GM12874 (cell line): ENCODE measurements around the gene AQP12B.

ENCODE experiments used
- TF ChIP-seq, protein P1 (sequence below): IDR thresholded peaks from 2 replicates; pipeline ENCODE4 v1.5.1; 2011; ENCODE audit warnings: low read depth, mild to moderate bottlenecking, control low read depth, low read length, moderate library complexity; ENCODE audit not compliant: insufficient read depth

The AQP12B gene

GRCh38 chr2:240688553-240688919, 5.9 kb upstream of the AQP12B start:
- TF ChIP-seq, protein P1, sequence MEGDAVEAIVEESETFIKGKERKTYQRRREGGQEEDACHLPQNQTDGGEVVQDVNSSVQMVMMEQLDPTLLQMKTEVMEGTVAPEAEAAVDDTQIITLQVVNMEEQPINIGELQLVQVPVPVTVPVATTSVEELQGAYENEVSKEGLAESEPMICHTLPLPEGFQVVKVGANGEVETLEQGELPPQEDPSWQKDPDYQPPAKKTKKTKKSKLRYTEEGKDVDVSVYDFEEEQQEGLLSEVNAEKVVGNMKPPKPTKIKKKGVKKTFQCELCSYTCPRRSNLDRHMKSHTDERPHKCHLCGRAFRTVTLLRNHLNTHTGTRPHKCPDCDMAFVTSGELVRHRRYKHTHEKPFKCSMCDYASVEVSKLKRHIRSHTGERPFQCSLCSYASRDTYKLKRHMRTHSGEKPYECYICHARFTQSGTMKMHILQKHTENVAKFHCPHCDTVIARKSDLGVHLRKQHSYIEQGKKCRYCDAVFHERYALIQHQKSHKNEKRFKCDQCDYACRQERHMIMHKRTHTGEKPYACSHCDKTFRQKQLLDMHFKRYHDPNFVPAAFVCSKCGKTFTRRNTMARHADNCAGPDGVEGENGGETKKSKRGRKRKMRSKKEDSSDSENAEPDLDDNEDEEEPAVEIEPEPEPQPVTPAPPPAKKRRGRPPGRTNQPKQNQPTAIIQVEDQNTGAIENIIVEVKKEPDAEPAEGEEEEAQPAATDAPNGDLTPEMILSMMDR, result no peak

GRCh38 chr2:240687741-240688552, 5.3 kb upstream of the AQP12B start:
- TF ChIP-seq, protein P1, result no peak

DNA sequence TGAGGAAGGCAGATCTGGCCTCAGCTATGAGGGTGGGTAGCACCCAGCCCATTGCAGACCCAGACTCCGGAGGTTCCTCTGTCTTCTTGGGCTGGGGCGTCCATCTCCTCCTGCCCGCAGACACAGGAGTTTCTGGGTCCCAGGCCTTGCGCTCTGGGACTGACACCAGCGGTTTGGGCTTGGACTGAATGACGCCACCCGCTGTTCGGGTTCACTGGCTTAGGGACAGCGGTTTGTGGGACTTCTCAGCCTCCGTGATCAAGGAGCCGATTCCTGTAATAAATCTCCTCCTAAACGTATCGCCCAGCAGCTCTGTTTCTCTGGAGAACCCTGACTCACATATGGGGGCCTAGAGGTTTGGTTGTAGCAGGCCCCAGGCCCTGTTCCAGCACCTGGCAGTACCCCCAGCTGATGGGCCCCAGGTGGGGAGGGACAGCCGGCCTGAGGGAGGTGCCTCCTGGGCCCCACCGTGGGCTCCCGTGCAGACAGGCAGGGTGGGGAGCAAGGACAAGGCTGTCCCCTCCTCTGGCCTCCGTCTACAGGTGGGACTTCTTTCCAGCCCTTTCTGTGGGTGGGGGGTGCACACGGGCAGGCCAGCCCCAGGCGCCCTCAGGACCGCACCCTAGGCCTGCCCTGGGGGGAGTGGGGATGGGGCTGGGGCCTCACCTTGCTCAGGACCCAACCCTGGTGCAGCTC, 4.5 kb upstream of the AQP12B start:
- TF ChIP-seq, protein P1, result no peak

- TF ChIP-seq, protein P1, result no peak
These were observed 3.8 kb upstream of the AQP12B start for GRCh38 chr2:240686460-240686859.

- TF ChIP-seq, protein P1, result no peak
These were observed 3.2 kb upstream of the AQP12B start for GRCh38 chr2:240685771-240686371.

DNA sequence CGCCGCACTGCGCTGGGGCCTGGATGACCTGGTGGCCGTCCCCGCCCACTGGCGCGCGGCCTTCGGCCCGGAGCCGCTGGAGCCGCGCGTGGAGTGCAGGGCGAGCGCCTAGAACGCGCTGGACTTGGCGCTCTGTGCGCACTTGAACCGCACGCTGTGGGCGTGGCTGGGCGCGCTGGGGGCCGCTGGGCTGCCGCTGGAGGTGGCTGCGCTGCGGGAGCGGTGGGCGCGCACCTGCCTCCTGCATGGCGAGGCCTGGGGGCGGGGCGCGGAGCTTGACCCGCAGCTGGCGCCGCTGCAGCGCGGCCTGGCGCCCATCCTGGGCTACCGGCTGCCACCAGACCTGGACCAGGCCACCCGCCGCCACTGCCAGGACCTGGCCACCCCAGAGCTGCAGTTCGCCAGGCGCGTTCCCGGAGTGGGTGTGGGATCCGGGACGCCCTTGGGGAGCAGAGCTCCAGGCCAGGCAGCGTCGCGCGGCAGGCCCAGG, 9.9 kb downstream of the AQP12B start:
- TF ChIP-seq, protein P1, result no peak

DNA sequence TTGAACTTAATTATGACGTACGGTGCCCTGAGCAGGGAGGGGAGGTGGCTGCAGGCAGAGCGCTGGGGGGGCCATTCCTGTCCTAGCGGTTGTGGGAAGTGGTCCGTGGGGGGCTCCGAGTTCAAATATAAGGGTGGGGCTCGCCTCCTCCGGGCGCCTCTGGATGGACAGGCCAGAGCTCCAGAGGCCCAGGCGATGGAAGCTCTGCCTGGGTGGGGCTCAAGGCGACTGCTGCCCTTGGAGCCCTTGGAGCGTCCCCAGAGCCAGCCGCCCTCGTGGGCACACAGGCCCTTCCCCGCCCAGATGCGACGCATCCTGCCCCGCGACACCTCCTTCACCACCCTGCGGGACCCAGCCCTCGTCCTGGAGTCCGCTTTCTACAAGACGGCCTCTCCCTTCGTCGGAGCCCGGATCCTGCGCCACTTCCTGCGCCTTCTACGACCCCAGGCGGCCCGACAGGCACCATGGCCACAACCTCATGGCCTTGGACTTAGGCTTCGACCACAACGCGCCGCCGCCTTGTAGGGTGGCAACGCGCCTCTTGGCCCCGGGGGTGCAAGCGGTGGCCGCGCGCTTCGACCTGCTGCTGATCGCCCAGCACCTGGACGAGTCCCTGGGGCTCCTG, 10.5 kb downstream of the AQP12B start:
- TF ChIP-seq, protein P1, result no peak
